ENCODE data around the gene DMRT1.

DNA sequence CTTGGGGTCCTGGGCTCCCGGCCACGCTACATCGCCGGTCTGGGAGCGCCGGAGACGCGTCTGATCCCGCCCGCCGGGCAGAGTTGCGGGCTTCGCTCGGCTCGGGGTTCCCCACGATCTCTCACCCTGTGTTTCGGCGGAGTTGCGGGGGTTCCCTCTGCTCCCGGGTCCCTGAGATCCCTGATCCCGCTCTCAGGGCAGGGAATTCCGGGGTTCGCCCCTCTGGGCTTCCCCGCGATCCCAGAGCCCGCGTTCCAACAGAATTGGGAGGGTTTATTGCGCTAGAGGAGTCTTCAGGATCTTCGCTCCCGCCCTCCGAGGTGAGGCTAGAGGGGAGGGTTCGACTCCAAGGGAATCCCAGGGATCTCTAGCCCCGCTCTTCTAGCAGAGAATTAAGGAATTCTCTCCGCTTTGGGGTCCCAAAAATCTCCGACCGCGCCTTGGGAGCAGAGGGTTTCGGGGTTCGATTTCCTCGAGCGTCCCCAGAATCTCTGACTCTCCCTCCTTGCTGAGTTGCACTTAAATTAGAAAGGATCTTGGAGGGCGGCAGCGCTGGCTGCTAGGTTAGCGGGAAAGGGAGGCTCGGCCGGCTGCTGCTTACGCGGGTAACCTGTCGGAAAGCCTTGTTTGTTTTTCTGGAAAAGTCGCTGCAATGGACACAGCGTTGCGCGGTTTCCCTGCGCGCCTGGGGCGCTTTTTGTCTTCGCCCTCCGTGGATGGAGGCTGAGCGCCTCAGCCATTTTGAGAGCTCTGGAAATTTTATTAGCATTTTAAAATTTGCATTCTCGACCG lies 1.3 kb downstream of the DMRT1 start:
- TF ChIP-seq RBBP5 (IDR thresholded peaks at IDR 0.05; ENCODE audit: borderline replicate concordance, insufficient read depth, low read length, poor library complexity, severe bottlenecking) (no peak), MXI1 (IDR thresholded peaks at IDR 0.05; ENCODE audit: low read depth, low read length) (no peak), ZNF274 (IDR thresholded peaks at IDR 0.05; ENCODE audit: borderline replicate concordance, low read depth, low read length) (no peak), CEBPB (tag; IDR thresholded peaks at IDR 0.05) (no peak)

Data from K562 (cell line).